Measurements from ENCODE around the gene NUDT5. TPM values are rescaled to one million over a fixed set of nuclear protein-coding genes. Genes with fewer than 3 reads are reported as not detected.
"Not testable (repeated sequence)": the region's sequence is repeated elsewhere in the genome, so short reads cannot be mapped to it uniquely, and the experiment has no call there.

NUDT5 gene
- total RNA-seq = 40.8 TPM

GRCh38 chr10:12195603-12196506, at the start of gene NUDT5, which contains the start of gene CDC123:
Gene NUDT5 (minus strand): TSS chr10:12195891. CDS start chr10:12186291, 9,600 bp downstream.
Gene CDC123 (plus strand): TSS chr10:12196188. CDS start chr10:12196246, 58 bp downstream.
- ATAC-seq = peak; percentile 94

DNA sequence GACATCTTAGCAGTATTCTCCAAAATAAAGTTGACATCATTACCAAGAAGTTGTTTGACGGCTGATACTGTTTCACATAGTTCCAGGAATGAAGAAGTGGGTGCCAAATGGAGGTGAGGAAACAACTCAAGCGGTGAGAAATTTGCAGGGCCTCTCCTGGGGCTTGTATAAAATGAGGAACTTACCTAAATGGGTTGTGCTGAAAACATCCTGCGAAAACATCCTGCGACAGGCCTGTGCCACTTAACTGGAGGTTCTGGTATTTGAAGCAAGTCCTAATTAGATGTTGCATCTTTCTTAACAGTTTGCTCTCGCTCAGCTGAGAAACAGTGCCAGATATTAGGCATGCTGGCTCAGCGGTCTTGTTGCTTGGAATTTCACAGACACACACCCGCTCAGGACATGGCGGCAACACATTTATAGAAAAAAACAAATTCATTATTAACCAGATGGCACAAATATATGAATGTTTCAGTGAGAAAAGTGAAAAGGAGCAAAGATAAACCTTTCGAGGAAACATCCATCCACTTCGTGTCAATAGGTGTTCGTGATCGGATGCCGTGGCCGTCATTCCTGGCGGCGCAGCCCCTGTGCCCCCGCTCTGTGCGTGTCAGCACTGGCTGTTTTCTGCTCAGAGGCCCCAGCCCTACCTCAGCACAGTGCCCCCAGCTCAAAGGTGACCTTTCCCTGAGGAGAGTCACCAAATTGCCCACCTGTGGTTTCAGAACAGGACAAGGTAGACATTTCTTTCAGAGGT, 48.4 kb upstream of the NUDT5 start:
- ATAC-seq = peak; percentile 42

DNA sequence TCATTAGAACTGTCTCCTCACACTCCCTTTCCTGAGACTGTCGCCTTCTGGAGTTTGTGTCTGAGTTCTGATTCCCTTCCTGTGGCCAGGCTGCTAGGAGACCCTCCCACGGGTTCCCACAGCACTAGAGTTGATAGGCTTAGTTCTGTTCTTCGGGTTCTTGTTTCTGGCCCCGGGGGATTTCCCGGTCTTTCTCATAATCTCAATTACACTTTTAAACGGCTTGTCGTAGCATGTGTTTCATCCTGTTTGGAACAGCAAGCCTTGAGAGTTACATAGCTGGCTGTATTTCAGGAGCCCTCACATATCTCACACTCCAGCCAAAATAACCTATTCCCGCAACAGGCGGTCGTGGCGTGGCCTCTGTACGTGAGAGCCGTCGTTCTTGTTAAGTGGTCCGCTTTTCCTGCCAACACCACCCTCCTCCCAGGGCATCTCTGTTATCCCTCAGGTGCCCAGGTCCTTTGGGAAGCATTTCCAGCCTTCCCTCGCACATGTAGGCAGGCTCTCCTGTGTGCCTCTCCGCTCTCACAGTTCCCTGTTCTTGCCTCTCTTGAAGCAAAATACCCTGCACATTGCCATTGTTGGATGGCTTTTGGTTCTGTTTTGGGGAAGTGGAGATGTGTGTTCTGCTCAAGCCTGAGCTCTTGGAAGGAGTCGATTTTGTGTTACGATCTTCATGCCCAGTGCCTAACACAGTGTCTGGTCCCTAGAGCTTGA, 46.3 kb upstream of the NUDT5 start:
- ATAC-seq = peak; percentile 58

DNA sequence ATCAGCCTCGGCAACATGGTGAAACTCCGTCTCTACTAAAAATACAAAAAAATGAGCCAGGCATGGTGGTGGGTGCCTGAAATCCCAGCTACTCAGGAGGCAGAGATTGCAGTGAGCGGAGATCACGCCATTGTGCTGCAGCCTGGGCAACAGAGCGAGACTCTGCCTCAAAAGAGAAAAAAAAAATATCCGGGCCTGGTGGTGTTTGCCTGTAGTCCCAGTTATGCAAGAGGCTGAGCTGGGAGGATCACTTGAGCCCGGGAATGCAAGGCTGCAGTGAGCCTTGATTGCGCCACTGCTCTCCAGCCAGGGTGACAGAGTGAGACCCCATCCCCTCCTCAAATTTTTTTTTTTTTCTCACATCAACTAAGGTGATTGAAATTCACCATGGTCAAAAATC, 43.1 kb upstream of the NUDT5 start:
- ATAC-seq = no peak

DNA sequence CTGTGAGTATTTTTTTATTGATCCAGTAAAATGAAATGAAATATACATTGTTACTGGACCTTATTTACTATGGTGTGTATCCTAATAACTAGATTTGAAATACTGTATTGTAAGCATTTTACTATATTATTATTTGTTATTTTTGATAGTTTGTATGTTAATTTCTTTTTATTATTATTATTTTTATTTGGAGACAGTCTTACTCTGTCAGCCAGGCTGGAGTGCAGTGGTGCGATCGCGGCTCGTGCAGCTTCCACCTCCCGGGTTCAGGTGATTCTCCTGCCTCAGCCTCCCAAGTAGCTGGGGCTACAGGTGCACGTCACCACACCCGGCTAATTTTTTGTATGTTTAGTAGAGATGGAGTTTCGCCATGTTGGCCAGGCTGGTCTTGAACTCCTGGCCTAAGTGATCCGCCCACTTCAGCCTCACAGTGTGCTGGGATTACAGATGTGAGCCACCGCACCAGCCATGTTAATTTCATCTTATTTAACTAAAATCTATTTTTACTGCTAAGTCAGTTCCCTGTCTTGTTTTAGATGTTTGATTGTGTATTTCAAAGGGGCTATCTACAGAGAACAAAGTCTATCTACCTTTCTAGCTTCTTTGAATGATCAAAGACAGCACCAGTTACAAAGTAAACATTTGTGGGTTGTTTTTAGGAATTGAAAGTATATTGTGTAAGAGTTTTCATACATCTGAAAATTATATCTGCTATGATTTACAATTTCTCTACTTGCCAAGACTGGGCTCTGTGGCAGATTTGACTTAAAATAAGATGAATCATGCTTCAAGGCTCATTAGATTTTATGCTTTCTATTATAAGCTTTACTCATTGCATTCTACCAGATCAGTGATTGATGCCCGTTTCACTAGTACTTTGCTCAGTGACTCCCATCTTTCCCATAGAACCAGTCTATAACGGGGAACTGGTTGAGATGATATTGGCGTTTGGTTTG, 41.9 kb upstream of the NUDT5 start:
- peak; percentile 84 for ATAC-seq

- peak; percentile 14 for ATAC-seq
Observed at GRCh38 chr10:12235796-12236195, 40.1 kb upstream of the NUDT5 start.

GRCh38 chr10:12235116-12235694, 39.5 kb upstream of the NUDT5 start:
- ATAC-seq = no peak

DNA sequence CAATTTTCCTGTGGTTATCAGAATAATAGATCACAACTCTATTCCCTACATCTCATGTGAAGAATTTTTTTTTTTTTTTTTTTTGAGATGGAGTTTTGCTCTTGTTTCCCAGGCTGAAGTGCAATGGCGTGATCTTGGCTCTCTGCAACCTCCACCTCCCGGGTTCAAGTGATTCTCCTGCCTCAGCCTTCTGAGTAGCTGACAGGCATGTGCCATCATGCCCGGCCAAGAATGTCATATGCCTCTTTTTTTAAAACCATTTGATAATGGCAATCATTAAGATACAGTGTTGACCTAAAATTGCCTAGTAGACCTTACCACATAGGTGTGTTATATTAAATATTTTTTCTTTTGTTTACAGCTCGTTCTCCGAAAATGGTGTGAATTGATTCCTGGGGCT, 39.0 kb upstream of the NUDT5 start:
- not testable (repeated sequence) for ATAC-seq

- peak; percentile 25 for ATAC-seq
Observed at GRCh38 chr10:12228851-12229250, 33.2 kb upstream of the NUDT5 start.

GRCh38 chr10:12226438-12226837, 30.7 kb upstream of the NUDT5 start:
- not testable (repeated sequence) for ATAC-seq

- no peak for ATAC-seq
Observed at GRCh38 chr10:12225444-12225843, 29.8 kb upstream of the NUDT5 start.

DNA sequence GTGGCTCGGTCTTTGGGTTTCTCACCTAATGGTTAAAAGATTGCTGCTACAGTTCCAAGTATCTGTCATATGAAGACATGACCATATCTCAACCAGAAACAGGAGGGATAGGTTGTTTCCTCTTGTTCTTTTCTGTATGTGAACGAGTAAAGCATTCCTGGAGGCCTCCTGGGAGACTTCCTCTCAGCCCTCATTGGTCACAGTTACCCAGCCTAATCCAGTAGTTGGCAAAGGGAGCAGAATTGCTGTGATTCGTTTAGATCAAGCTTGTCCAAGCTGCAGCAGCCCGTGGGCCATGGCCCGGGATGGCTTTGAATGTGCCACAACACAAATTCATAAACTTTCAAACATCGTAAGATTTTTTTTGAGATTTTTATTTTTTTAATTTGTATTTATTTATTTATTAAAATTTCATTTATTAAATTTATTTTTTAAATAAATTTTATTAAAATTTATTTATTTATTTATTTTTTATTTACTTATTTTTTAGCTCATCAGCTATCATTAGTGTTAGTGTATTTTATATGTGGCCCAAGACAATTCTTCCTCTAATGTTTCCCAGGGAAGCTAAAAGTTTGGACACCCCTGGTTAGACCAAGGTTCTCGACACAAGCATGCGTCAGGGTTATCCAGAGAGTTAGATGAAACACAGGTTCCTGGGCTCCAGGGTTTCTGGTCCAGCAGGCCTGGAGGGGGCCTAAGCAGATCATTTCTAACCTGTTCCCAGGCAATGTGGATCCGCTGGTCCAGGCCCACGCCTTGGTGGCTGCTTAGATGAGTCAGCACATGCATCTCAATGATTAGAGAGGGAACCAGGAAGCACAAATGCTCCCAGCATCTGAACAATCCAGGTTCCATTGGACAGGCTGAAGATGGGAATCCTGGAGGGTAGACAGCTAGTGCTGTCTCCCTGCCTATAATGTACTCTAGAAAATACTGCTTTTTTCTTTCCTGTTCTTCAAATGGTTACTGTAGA, 25.9 kb upstream of the NUDT5 start:
- ATAC-seq = peak; percentile 91

- ATAC-seq = no peak
Observed at GRCh38 chr10:12218991-12219390, 23.3 kb upstream of the NUDT5 start.

DNA sequence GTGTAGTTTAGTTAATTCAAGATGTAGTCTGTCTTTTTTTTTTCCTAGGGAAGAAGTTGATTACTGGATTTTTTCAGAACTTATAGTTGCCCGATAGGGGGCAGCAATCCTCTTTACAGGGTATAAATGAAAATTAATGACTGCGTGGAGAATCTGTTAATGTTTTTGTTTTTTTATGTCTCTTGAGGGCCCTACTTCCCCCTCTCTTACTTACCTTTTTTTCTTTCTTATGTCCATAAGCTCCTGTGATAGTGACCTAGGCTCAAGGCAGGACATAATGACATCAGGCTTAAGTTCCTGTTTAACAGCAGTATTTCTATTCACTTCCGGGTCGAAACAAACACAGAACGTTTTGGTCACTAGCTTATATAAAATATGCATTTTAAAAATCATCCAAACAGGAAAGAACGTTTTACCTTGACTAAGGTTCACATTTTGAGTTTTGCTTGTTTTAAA, 19.1 kb upstream of the NUDT5 start:
- ATAC-seq = no peak

- ATAC-seq = no peak
Observed at GRCh38 chr10:12214093-12214492, 18.4 kb upstream of the NUDT5 start.

- ATAC-seq = no peak
Observed at GRCh38 chr10:12213621-12214020, 17.9 kb upstream of the NUDT5 start.

GRCh38 chr10:12212454-12212853, 16.8 kb upstream of the NUDT5 start:
- peak; percentile 53 for ATAC-seq

GRCh38 chr10:12208460-12208859, 12.8 kb upstream of the NUDT5 start:
- no peak for ATAC-seq

GRCh38 chr10:12207114-12207513, 11.4 kb upstream of the NUDT5 start:
- no peak for ATAC-seq

DNA sequence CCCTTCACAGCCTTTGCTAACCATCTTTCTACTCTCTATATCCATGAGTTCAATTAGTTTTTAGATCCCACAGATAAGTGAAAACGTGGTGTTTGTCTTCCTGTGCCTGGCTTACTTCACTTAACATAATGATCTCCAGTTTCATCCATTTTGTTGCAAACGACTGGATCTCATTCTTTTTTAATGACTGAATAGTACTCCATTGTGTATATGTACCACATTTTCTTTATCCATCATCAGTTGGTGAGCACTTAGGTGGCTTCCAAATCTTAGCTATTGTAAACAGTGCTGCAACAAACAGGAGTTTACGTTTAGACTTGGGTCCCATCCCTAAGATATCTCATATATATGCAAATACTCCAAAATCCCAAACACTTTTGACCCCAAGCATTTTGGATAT, 9.4 kb upstream of the NUDT5 start:
- no peak for ATAC-seq
